SK-N-SH (cell line): ENCODE data around the gene NELFA. TPM values are rescaled to one million over a fixed set of nuclear protein-coding genes. Genes with fewer than 3 reads are reported as not detected.

Experiments used
- CTCF ChIA-PET: fragments of 300-600, 350-600 bp; formaldehyde crosslinking; extraction: SDS; loops from one replicate; lab custom pipeline; 2021; lab: Yijun Ruan, JAX
- POLR2A ChIA-PET: fragments of 350-600 bp; sonication (Branson Sonifier 250); formaldehyde crosslinking; extraction: SDS; loops from one replicate; lab custom pipeline; 2020; ENCODE audit warnings: antibody characterized with exemption, inconsistent platforms; lab: Yijun Ruan, JAX
- DNase-seq: peaks from one replicate; pipeline ENCODE4 v3.0.0; 2012
- H2AFZ ChIP-seq: fragments of 200-600 bp; sonication (generic); 2 replicates; pipeline ENCODE4 v1.8.1; 2016; ENCODE audit warnings: antibody characterized with exemption, mild to moderate bottlenecking, low read depth
- H3F3A ChIP-seq: fragments of 200-600 bp; sonication (generic); replicated peaks from 2 replicates; pipeline ENCODE3; 2016; ENCODE audit warnings: antibody characterized with exemption, mild to moderate bottlenecking; ENCODE audit not compliant: insufficient read depth
- H3K27ac ChIP-seq, 2 experiments: fragments of 200-500 bp in 1 of 2; fragments of 200-600 bp in 1 of 2; sonication (Bioruptor generic) in 1 of 2; sonication (generic), shearing (Covaris generic) in 1 of 2; 2 replicates each; pipeline versions ENCODE4 v1.5.1 to v1.6.1; 2014 to 2016; ENCODE audit warnings: low read depth in 2 of 2, inconsistent platforms in 1 of 2, low read length in 1 of 2, mild to moderate bottlenecking in 1 of 2, mixed read lengths in 1 of 2
- H3K27me3 ChIP-seq: fragments of 200-600 bp; sonication (generic), shearing (Covaris generic); 2 replicates; pipeline ENCODE4 v1.6.1; 2016; ENCODE audit warnings: mixed run types; ENCODE audit not compliant: insufficient read depth
- H3K36me3 ChIP-seq, 2 experiments: fragments of 200-500 bp in 1 of 2; fragments of 200-600 bp in 1 of 2; sonication (Bioruptor generic) in 1 of 2; sonication (generic) in 1 of 2; replicated peaks in 1 of 2; 2 replicates each; pipeline versions ENCODE3 to v1.5.1; 2014 to 2016; ENCODE audit warnings: low read length in 1 of 2, mild to moderate bottlenecking in 1 of 2; ENCODE audit not compliant: insufficient read depth in 2 of 2, control insufficient read depth in 1 of 2
- H3K4me1 ChIP-seq, 2 experiments: fragments of 200-500 bp in 1 of 2; fragments of 200-600 bp in 1 of 2; sonication (Bioruptor generic) in 1 of 2; sonication (generic), shearing (Covaris generic) in 1 of 2; 2 replicates each; pipeline versions ENCODE4 v1.5.1 to v1.6.1; 2014 to 2016; ENCODE audit warnings: low read depth in 1 of 2, low read length in 1 of 2, mixed run types in 1 of 2; ENCODE audit not compliant: insufficient read depth in 2 of 2, control insufficient read depth in 1 of 2
- H3K4me2 ChIP-seq: fragments of 200-600 bp; sonication (generic), shearing (Covaris generic); 2 replicates; pipeline ENCODE4 v1.6.1; 2017; ENCODE audit warnings: mixed run types
- H3K4me3 ChIP-seq, 2 experiments: fragments of 200-500 bp in 1 of 2; fragments of 200-600 bp in 1 of 2; sonication (Bioruptor generic) in 1 of 2; sonication (generic), shearing (Covaris generic) in 1 of 2; 2 replicates each; pipeline versions ENCODE4 v1.5.1 to v1.8.1; 2014 to 2016; ENCODE audit warnings: low read depth in 2 of 2, inconsistent platforms in 1 of 2, low read length in 1 of 2, mild to moderate bottlenecking in 1 of 2, mixed read lengths in 1 of 2, moderate library complexity in 1 of 2
- H3K79me2 ChIP-seq: fragments of 200-600 bp; sonication (generic); 2 replicates; pipeline ENCODE4 v1.8.1; 2017; ENCODE audit warnings: mild to moderate bottlenecking; ENCODE audit not compliant: insufficient read depth
- H3K9ac ChIP-seq: fragments of 200-600 bp; sonication (generic); 2 replicates; pipeline ENCODE4 v1.6.1; 2017; ENCODE audit warnings: mixed run types
- H3K9me2 ChIP-seq: fragments of 200-600 bp; sonication (generic); 2 replicates; pipeline ENCODE4 v1.6.1; 2017; ENCODE audit warnings: mixed run types
- H3K9me3 ChIP-seq: fragments of 200-600 bp; sonication (generic); 2 replicates; pipeline ENCODE4 v1.6.1; 2017; ENCODE audit warnings: mixed run types, mild to moderate bottlenecking, moderate library complexity
- H4K20me1 ChIP-seq: fragments of 200-600 bp; sonication (generic); 2 replicates; pipeline ENCODE4 v1.6.1; 2017; ENCODE audit warnings: mild to moderate bottlenecking, mixed run types; ENCODE audit not compliant: insufficient read depth
- EZH2phosphoT487 ChIP-seq: fragments of 200-600 bp; sonication (generic); IDR thresholded peaks from 2 replicates; pipeline ENCODE4 v1.6.1; 2017; ENCODE audit warnings: low read depth, mixed run types, mild to moderate bottlenecking, antibody characterized with exemption, moderate library complexity, borderline replicate concordance
- GABPA ChIP-seq: IDR thresholded peaks from 2 replicates; pipeline ENCODE4 v1.4.0; 2012; ENCODE audit warnings: low read depth, mild to moderate bottlenecking
- GATA2 ChIP-seq: sonication (generic); formaldehyde crosslinking; IDR thresholded peaks from 2 replicates; pipeline ENCODE4 v1.5.0; 2020; ENCODE audit warnings: mild to moderate bottlenecking, missing genetic modification reagents
- JUND ChIP-seq: IDR thresholded peaks from 2 replicates; pipeline ENCODE4 v1.4.0; 2012
- MEF2A ChIP-seq: IDR thresholded peaks from 2 replicates; pipeline ENCODE4 v1.4.0; 2012; ENCODE audit warnings: low read depth, borderline replicate concordance
- NFIC ChIP-seq: IDR thresholded peaks from 2 replicates; pipeline ENCODE4 v1.4.0; 2012; ENCODE audit warnings: borderline replicate concordance
- NRF1 ChIP-seq: IDR thresholded peaks from 2 replicates; pipeline ENCODE4 v1.6.1; 2012; ENCODE audit warnings: low read depth, mild to moderate bottlenecking, low read length
- POLR2AphosphoS5 ChIP-seq: IDR thresholded peaks from 2 replicates; pipeline ENCODE4 v1.6.1; 2012; ENCODE audit warnings: low read depth, low read length
- RAD21 ChIP-seq: IDR thresholded peaks from 2 replicates; pipeline ENCODE4 v1.6.1; 2012; ENCODE audit warnings: mild to moderate bottlenecking, low read length
- RCOR1 ChIP-seq: fragments of 150-350 bp; IDR thresholded peaks from 2 replicates; pipeline ENCODE4 v1.6.1; 2017; ENCODE audit warnings: antibody characterized with exemption, low read length
- RFX5 ChIP-seq: IDR thresholded peaks from 2 replicates; pipeline ENCODE4 v1.6.1; 2012; ENCODE audit warnings: mild to moderate bottlenecking, improper control_type of control experiment, low read length
- RXRA ChIP-seq: IDR thresholded peaks from 2 replicates; pipeline ENCODE4 v1.4.0; 2012; ENCODE audit warnings: low read depth, mild to moderate bottlenecking, borderline replicate concordance
- SIN3A ChIP-seq: IDR thresholded peaks from 2 replicates; pipeline ENCODE4 v1.6.1; 2012; ENCODE audit warnings: low read depth, mild to moderate bottlenecking, low read length, moderate library complexity, borderline replicate concordance
- TCF12 ChIP-seq: IDR thresholded peaks from 2 replicates; pipeline ENCODE4 v1.4.0; 2012
- WGBS: methylation state at CpG from one replicate; pipeline ENCODE4 v1.1.6; 2017; ENCODE audit warnings: low lambda C conversion rate; 5-methylcytosine and 5-hydroxymethylcytosine counted together
- polyA plus RNA-seq, 3 experiments: library from polyadenylated mRNA; depleted of rRNA; stranded (reverse); fragments of >200 nt; gene quantifications; 2 replicates each; pipeline ENCODE4 v1.2.3, GENCODE V29; 2012
- TF ChIP-seq, protein P1 (sequence below): IDR thresholded peaks from 2 replicates; pipeline ENCODE4 v1.6.1; 2012; ENCODE audit warnings: mild to moderate bottlenecking, low read depth, low read length, moderate library complexity
- TF ChIP-seq, protein P2 (sequence below): IDR thresholded peaks from 2 replicates; pipeline ENCODE4 v1.4.0; 2012; ENCODE audit warnings: low read depth, borderline replicate concordance
- TF ChIP-seq, protein P3 (sequence below): fragments of 200-600 bp; sonication (generic); IDR thresholded peaks from 2 replicates; pipeline ENCODE4 v1.6.1; 2017; ENCODE audit warnings: antibody characterized with exemption, mild to moderate bottlenecking, moderate library complexity
- TF ChIP-seq, protein P4 (sequence below): IDR thresholded peaks from 2 replicates; pipeline ENCODE4 v1.4.0; 2012; ENCODE audit warnings: low read depth
- TF ChIP-seq, protein P5 (sequence below): IDR thresholded peaks from 2 replicates; pipeline ENCODE4 v1.4.0; 2012; ENCODE audit warnings: low read depth, borderline replicate concordance

The NELFA gene
- polyA plus RNA-seq, 1 of the 3 experiments (the other 2 are of a cell fraction), result 26.8 TPM

DNA sequence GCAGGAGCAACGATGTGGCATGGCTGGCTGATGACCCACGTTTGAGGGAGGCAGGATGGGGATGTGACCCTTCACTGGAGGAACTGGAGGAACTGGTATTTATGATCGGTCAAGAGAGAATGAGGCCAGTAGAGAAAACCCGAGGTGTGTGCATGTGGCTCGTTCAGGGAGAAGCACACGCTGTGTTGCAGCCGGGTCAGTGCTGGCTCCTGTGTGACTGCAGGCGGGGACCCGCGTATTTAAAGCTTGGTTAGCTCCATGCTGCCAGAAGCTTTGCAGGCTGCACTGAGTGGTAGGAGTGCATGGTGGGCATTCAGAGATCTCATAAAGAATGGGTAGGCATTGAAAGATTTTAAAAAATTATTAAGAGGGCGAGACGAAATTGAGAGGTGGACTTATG lies 52.1 kb downstream of the NELFA start:
- Histone ChIP-seq H2AFZ (no peak overlapping the region), H3K27ac (no peak overlapping the region; a peak in 1 of 4 replicates), H3F3A (no peaks in the 10 kb centered on the region), H3K79me2 (peaks cover 57% of the 10 kb centered on the region), H3K9me3 (no peaks in the 10 kb centered on the region), H3K4me2 (no peak overlapping the region), H3K9me2 (no peaks in the 10 kb centered on the region), H3K36me3 (peaks cover 52 to 83% of the 10 kb centered on the region in 2 experiments), H3K4me1 (peaks cover 0 to 11% of the 10 kb centered on the region in 2 experiments; a peak in 1 of 4 replicates), H3K27me3 (no peaks in the 10 kb centered on the region), H4K20me1 (peaks cover 3% of the 10 kb centered on the region; the same call in 1 of the 2 replicates), H3K9ac (no peak overlapping the region), H3K4me3 (no peak overlapping the region)
- DNase-seq, result no peak
- WGBS, result 96% methylated on average over 12 of the region's 12 CpGs
- POLR2A ChIA-PET, result no interaction called here
- no peak for TF ChIP-seq MEF2A
- no peak for TF ChIP-seq GATA2
- TF ChIP-seq TCF12, result no peak
- no peak for TF ChIP-seq SIN3A
- no peak for TF ChIP-seq JUND
- TF ChIP-seq, protein P1, sequence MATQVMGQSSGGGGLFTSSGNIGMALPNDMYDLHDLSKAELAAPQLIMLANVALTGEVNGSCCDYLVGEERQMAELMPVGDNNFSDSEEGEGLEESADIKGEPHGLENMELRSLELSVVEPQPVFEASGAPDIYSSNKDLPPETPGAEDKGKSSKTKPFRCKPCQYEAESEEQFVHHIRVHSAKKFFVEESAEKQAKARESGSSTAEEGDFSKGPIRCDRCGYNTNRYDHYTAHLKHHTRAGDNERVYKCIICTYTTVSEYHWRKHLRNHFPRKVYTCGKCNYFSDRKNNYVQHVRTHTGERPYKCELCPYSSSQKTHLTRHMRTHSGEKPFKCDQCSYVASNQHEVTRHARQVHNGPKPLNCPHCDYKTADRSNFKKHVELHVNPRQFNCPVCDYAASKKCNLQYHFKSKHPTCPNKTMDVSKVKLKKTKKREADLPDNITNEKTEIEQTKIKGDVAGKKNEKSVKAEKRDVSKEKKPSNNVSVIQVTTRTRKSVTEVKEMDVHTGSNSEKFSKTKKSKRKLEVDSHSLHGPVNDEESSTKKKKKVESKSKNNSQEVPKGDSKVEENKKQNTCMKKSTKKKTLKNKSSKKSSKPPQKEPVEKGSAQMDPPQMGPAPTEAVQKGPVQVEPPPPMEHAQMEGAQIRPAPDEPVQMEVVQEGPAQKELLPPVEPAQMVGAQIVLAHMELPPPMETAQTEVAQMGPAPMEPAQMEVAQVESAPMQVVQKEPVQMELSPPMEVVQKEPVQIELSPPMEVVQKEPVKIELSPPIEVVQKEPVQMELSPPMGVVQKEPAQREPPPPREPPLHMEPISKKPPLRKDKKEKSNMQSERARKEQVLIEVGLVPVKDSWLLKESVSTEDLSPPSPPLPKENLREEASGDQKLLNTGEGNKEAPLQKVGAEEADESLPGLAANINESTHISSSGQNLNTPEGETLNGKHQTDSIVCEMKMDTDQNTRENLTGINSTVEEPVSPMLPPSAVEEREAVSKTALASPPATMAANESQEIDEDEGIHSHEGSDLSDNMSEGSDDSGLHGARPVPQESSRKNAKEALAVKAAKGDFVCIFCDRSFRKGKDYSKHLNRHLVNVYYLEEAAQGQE, result no peak
- no peak for TF ChIP-seq RCOR1
- no peak for TF ChIP-seq GABPA
- TF ChIP-seq NFIC, result no peak
- TF ChIP-seq, protein P2, sequence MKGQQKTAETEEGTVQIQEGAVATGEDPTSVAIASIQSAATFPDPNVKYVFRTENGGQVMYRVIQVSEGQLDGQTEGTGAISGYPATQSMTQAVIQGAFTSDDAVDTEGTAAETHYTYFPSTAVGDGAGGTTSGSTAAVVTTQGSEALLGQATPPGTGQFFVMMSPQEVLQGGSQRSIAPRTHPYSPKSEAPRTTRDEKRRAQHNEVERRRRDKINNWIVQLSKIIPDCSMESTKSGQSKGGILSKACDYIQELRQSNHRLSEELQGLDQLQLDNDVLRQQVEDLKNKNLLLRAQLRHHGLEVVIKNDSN, result no peak
- no peak for TF ChIP-seq POLR2AphosphoS5
- no peak for TF ChIP-seq NRF1
- no peak for TF ChIP-seq RFX5
- no peak for TF ChIP-seq RAD21
- TF ChIP-seq, protein P3, sequence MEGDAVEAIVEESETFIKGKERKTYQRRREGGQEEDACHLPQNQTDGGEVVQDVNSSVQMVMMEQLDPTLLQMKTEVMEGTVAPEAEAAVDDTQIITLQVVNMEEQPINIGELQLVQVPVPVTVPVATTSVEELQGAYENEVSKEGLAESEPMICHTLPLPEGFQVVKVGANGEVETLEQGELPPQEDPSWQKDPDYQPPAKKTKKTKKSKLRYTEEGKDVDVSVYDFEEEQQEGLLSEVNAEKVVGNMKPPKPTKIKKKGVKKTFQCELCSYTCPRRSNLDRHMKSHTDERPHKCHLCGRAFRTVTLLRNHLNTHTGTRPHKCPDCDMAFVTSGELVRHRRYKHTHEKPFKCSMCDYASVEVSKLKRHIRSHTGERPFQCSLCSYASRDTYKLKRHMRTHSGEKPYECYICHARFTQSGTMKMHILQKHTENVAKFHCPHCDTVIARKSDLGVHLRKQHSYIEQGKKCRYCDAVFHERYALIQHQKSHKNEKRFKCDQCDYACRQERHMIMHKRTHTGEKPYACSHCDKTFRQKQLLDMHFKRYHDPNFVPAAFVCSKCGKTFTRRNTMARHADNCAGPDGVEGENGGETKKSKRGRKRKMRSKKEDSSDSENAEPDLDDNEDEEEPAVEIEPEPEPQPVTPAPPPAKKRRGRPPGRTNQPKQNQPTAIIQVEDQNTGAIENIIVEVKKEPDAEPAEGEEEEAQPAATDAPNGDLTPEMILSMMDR, result no peak
- no peak for TF ChIP-seq EZH2phosphoT487
- TF ChIP-seq, protein P4, sequence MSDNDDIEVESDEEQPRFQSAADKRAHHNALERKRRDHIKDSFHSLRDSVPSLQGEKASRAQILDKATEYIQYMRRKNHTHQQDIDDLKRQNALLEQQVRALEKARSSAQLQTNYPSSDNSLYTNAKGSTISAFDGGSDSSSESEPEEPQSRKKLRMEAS, result no peak
- TF ChIP-seq RXRA, result no peak
- TF ChIP-seq, protein P5, sequence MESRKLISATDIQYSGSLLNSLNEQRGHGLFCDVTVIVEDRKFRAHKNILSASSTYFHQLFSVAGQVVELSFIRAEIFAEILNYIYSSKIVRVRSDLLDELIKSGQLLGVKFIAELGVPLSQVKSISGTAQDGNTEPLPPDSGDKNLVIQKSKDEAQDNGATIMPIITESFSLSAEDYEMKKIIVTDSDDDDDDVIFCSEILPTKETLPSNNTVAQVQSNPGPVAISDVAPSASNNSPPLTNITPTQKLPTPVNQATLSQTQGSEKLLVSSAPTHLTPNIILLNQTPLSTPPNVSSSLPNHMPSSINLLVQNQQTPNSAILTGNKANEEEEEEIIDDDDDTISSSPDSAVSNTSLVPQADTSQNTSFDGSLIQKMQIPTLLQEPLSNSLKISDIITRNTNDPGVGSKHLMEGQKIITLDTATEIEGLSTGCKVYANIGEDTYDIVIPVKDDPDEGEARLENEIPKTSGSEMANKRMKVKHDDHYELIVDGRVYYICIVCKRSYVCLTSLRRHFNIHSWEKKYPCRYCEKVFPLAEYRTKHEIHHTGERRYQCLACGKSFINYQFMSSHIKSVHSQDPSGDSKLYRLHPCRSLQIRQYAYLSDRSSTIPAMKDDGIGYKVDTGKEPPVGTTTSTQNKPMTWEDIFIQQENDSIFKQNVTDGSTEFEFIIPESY, result no peak
- CTCF ChIA-PET, result interaction anchor here (1.8 kb wide), 1 partner anchor 27 kb away, joined by 5 read pairs; no protein-coding TSS in a partner anchor
